Heart right ventricle (tissue), 16 donors: Measurements from ENCODE around the gene C10orf88. TPM values are rescaled to one million over a fixed set of nuclear protein-coding genes. Genes with fewer than 3 reads are reported as not detected.

Source experiments
- ATAC-seq, 8 donors: fragments of 200-7000 bp; cut with Tn5 transposase; one replicate each; pipeline ENCODE4 v1.9.1; 2020; ENCODE audit warnings: mild to moderate bottlenecking in 8 of 8, moderate library complexity in 8 of 8, moderate number of reproducible peaks in 1 of 8
- DNase-seq, 2 donors: peaks; one replicate each; pipeline ENCODE4 v3.0.0-alpha.2; 2020
- H3K27ac ChIP-seq, 10 donors: fragments of 200-600 bp; sonication (generic) in 2 of 10; one replicate each; pipeline versions ENCODE4 v1.5.0 to v1.8.0; 2020 to 2022; ENCODE audit warnings: mild to moderate bottlenecking in 3 of 10
- H3K27me3 ChIP-seq, 7 donors: fragments of 200-600 bp; one replicate each; pipeline ENCODE4 v1.8.0; 2021 to 2022; ENCODE audit warnings: mild to moderate bottlenecking in 2 of 7
- H3K36me3 ChIP-seq, 9 donors: fragments of 200-600 bp; sonication (generic) in 1 of 9; one replicate each; pipeline versions ENCODE4 v1.5.0 to v1.8.0; 2020 to 2022; ENCODE audit warnings: mild to moderate bottlenecking in 2 of 9
- H3K4me1 ChIP-seq, 9 donors: fragments of 200-600 bp; sonication (generic) in 1 of 9; one replicate each; pipeline versions ENCODE4 v1.5.0 to v1.8.0; 2020 to 2022; ENCODE audit warnings: mild to moderate bottlenecking in 4 of 9
- H3K4me3 ChIP-seq, 10 donors: fragments of 200-600 bp; sonication (generic) in 2 of 10; one replicate each; pipeline versions ENCODE4 v1.5.0 to v1.8.0; 2020 to 2022; ENCODE audit warnings: mild to moderate bottlenecking in 7 of 10, moderate library complexity in 2 of 10
- H3K9me3 ChIP-seq, 11 donors: fragments of 200-600 bp in 10 of 11; sonication (generic) in 2 of 11; one replicate each; pipeline versions ENCODE4 v1.5.0 to v1.8.0; 2013 to 2022; ENCODE audit warnings: mild to moderate bottlenecking in 2 of 11, control low read depth in 1 of 11, moderate library complexity in 1 of 11
- CTCF ChIP-seq, 9 donors: fragments of 200-600 bp; sonication (generic) in 2 of 9; IDR thresholded peaks; one replicate each; pipeline versions ENCODE4 v1.5.0 to v1.8.0; 2021 to 2022; ENCODE audit warnings: antibody characterized with exemption in 9 of 9, mild to moderate bottlenecking in 5 of 9, moderate library complexity in 1 of 9
- WGBS, 2 donors: extraction: QIAGEN DNeasy Blood & Tissue Kit; methylation state at CpG; one replicate each; pipeline ENCODE4 v1.1.7; 2013; ENCODE audit warnings: inconsistent platforms in 1 of 2; 5-methylcytosine and 5-hydroxymethylcytosine counted together
- intact Hi-C, 10 donors: fragments of 100-400 bp; cut with DNase I; formaldehyde crosslinking; loops; one replicate each; pipeline versions ENCODE4 v1.11.1 to v1.14.2; 2022
- polyA plus RNA-seq, 2 donors: library from polyadenylated mRNA; stranded (reverse); fragments of 200-250 nt; gene quantifications; one replicate each; pipeline ENCODE4 v1.2.3, GENCODE V29; 2013
- total RNA-seq, 10 donors: library from RNA; stranded (reverse); fragmentation: NEBNext Ultra II Directional in 3 of 10; extraction: Animal tissue kit (Norgen Biotek cat#: 25700) in 3 of 10; gene quantifications; one replicate each; pipeline versions ENCODE4 v1.2.1 to v1.2.4, GENCODE V29; 2021 to 2023
- donor health status: Arrhythmogenic right ventricular cardiomyopathy.
- donor health status: ischemic (EF 13 %, LVEDD 7.1; RV severe dilation, severe dysfunction).
- donor health status: healthy with polysubstance abuse.
- donor health status: DM: no; HTN: yes; CAD: no.
- donor health status: DM: no; HTN: no; CAD: no.
- donor health status: ischemic (EF 25% LVEDD 6.9; RV normal size, moderate dysfunction).
- donor health status: ischemic (EF 25% LVEDD 5.7; RV mildly dilated, moderate dysfunction).
- donor health status: healthy.
- donor health status: DM: yes; HTN: yes; CAD: no.
- donor health status: Ischemic cardiomyopathy.
- donor health status: ischemic (EF 35%, LVEDD 5.7; RV mildly dilated, moderate dysfunction).
- donor health status: nonischemic (EF 11% LVEDD 7.7; RV severe dilation, severe dysfunction).
- donor health status: DM: yes; HTN: yes; CAD: no.
- donor health status: PGD.
- donor health status: ischemic (EF 29% LVEDD 5.4; RV normal size, mild dysfunction).
- donor health status: nonischemic (EF 23%, LVEDD 6.1; RV moderate dilation, normal function).

C10orf88 gene
- total and polyA plus RNA-seq, 12 donors = 3.0 to 8.4 (median 6.3) TPM

DNA sequence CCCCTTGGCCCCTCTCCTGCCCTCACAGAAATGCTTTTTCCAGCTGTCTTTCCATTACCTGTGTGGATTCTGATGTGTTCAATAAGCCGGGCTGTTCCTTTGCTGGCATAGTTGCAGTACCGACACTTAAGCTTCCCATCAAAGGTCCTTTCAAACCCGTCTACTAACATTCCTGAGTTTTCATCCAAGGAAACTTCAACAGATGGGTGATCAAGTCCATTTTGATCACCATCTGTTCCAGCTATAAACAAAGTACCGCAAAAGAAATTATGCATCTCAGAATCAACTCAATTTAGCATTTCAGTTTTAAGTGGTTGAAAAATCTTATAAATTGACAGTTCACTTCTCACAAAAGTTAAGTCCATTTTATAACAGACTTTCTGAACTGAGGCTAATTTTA lies 41.9 kb upstream of the C10orf88 start:
- H3K27ac ChIP-seq = no peak overlapping the region
- WGBS, 2 donors = 90 to 92% methylated on average over 4 of the region's 4 CpGs
- intact Hi-C loops = no loop called here
- no peak for TF ChIP-seq CTCF (IDR thresholded peaks at IDR 0.05)
- no peaks in the 10 kb centered on the region for H3K9me3 ChIP-seq
- ATAC-seq (no peak), DNase-seq (no peak)
- peaks cover 0 to 75% (median 24%) of the 10 kb centered on the region in 9 donors for H3K36me3 ChIP-seq
- no peaks in the 10 kb centered on the region for H3K27me3 ChIP-seq
- H3K4me3 ChIP-seq = no peak overlapping the region
- H3K4me1 ChIP-seq = peaks cover 0 to 23% (median 11%) of the 10 kb centered on the region in 9 donors

- Histone ChIP-seq H3K4me3 (no peak overlapping the region), H3K27ac (no peak overlapping the region), H3K27me3 (no peaks in the 10 kb centered on the region), H3K4me1 (peaks cover 0 to 5% (median under 1%) of the 10 kb centered on the region in 9 donors), H3K36me3 (peaks cover 0 to 91% (median 24%) of the 10 kb centered on the region in 9 donors), H3K9me3 (no peaks in the 10 kb centered on the region)
- 92 to 96% methylated on average over 6 of the region's 6 CpGs for WGBS, 2 donors
- no peak for TF ChIP-seq CTCF (IDR thresholded peaks at IDR 0.05)
- intact Hi-C loops = no loop called here
- DNase-seq (no peak), ATAC-seq (no peak)
Measured at GRCh38 chr10:122993797-122994336, 39.8 kb upstream of the C10orf88 start.

DNA sequence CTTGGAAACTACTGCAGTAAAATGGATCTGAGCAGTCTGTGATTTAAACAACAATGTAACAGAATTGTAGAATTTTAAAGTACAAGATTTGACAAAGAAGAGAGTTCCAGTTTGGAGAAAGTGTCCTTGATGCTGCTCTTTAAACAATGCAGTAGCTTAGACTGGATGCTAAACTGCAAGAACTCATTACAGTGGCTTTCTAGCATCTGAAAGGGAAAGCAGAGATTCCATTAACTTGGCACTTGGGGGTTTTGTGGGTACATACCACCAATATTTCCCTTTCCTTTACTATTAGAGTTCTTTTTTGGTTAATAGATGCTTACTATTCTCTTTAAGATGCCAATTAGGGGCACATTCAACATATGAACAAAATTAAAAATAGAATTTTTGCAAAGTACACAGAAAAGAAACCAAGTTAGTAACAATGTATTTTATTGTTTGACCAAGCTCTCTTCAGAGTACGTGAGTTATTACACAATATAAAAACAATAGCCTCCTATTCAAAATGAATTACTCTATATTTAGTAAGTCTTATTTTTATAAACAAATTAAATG lies 38.1 kb upstream of the C10orf88 start:
- WGBS, 2 donors = 80 to 91% methylated on average over 1 of the region's 1 CpG
- Histone ChIP-seq H3K27me3 (no peaks in the 10 kb centered on the region), H3K36me3 (peaks cover 0 to 85% (median 14%) of the 10 kb centered on the region in 9 donors), H3K4me1 (no peaks in the 10 kb centered on the region), H3K9me3 (no peaks in the 10 kb centered on the region), H3K27ac (no peak overlapping the region), H3K4me3 (no peak overlapping the region)
- DNase-seq (no peak), ATAC-seq (no peak)
- intact Hi-C loops = no loop called here
- TF ChIP-seq CTCF (IDR thresholded peaks at IDR 0.05) = no peak

GRCh38 chr10:122990278-122990677 lies 36.3 kb upstream of the C10orf88 start:
- no peak overlapping the region for H3K4me3 ChIP-seq
- H3K4me1 ChIP-seq = no peaks in the 10 kb centered on the region
- TF ChIP-seq CTCF (IDR thresholded peaks at IDR 0.05) = no peak
- H3K27me3 ChIP-seq = no peaks in the 10 kb centered on the region
- no peaks in the 10 kb centered on the region for H3K9me3 ChIP-seq
- WGBS, 2 donors = 65 to 70% methylated on average over 5 of the region's 5 CpGs
- H3K36me3 ChIP-seq = peaks cover 0 to 68% (median 14%) of the 10 kb centered on the region in 9 donors
- intact Hi-C loops = no loop called here
- DNase-seq (no peak), ATAC-seq (no peak)
- no peak overlapping the region for H3K27ac ChIP-seq
